MM.1S (cell line): Measurements from ENCODE around the gene NPAS1.

ENCODE experiments used
- DNase-seq: peaks from one replicate; pipeline ENCODE4 v3.0.0-alpha.2; 2015
- H2AFZ ChIP-seq: fragments of 300-600 bp; sonication (generic); 2 replicates; pipeline ENCODE4 v1.6.0; 2016; ENCODE audit warnings: antibody characterized with exemption, low read length
- H3F3A ChIP-seq: fragments of 300-600 bp; sonication (generic); 2 replicates; pipeline ENCODE4 v1.6.1; 2016; ENCODE audit warnings: mild to moderate bottlenecking, antibody characterized with exemption, low read length, moderate library complexity, mixed read lengths; ENCODE audit not compliant: insufficient read depth
- H3K27ac ChIP-seq: fragments of 300-600 bp; sonication (generic); 2 replicates; pipeline ENCODE4 v1.5.1; 2016; ENCODE audit warnings: mild to moderate bottlenecking, low read length
- H3K27me3 ChIP-seq: fragments of 300-600 bp; sonication (generic); replicated peaks from 2 replicates; pipeline ENCODE4 v1.6.0; 2016; ENCODE audit warnings: low read length; ENCODE audit not compliant: insufficient read depth
- H3K36me3 ChIP-seq: fragments of 300-600 bp; sonication (generic); replicated peaks from 2 replicates; pipeline ENCODE4 v1.6.1; 2016; ENCODE audit warnings: mild to moderate bottlenecking, low read length, mixed read lengths; ENCODE audit not compliant: insufficient read depth
- H3K4me1 ChIP-seq: fragments of 300-600 bp; sonication (generic); 2 replicates; pipeline ENCODE4 v1.6.1; 2016; ENCODE audit warnings: low read length, mixed read lengths
- H3K4me2 ChIP-seq: fragments of 300-600 bp; sonication (generic); 2 replicates; pipeline ENCODE4 v1.6.0; 2016; ENCODE audit warnings: low read depth, low read length
- H3K4me3 ChIP-seq: fragments of 300-600 bp; sonication (generic); 2 replicates; pipeline ENCODE4 v1.5.1; 2016; ENCODE audit warnings: low read length, mixed read lengths
- H3K79me2 ChIP-seq: fragments of 300-600 bp; sonication (generic); 2 replicates; pipeline ENCODE4 v1.6.1; 2016; ENCODE audit warnings: mixed run types, low read length, mixed read lengths
- H3K9ac ChIP-seq: fragments of 300-600 bp; sonication (generic); 2 replicates; pipeline ENCODE4 v1.6.1; 2016; ENCODE audit warnings: low read length, mixed read lengths
- H3K9me2 ChIP-seq: fragments of 300-600 bp; sonication (generic); replicated peaks from 2 replicates; pipeline ENCODE4 v1.6.1; 2016; ENCODE audit warnings: mild to moderate bottlenecking, low read length, mixed read lengths; ENCODE audit not compliant: insufficient read depth
- H3K9me3 ChIP-seq: fragments of 300-600 bp; sonication (generic); replicated peaks from 2 replicates; pipeline ENCODE4 v1.6.1; 2016; ENCODE audit warnings: mild to moderate bottlenecking, low read length, mixed read lengths; ENCODE audit not compliant: insufficient read depth
- H4K20me1 ChIP-seq: fragments of 300-600 bp; sonication (generic); 2 replicates; pipeline ENCODE4 v1.6.1; 2016; ENCODE audit warnings: mild to moderate bottlenecking, low read length, moderate library complexity, mixed read lengths; ENCODE audit not compliant: insufficient read depth
- CTCF ChIP-seq: fragments of 300-600 bp; sonication (generic); IDR thresholded peaks from 2 replicates; pipeline ENCODE4 v1.5.1; 2016; ENCODE audit warnings: antibody characterized with exemption, low read length, mixed read lengths
- EZH2 ChIP-seq: fragments of 300-600 bp; sonication (generic); optimal IDR thresholded peaks from 2 replicates; pipeline ENCODE3; 2017; ENCODE audit warnings: low read depth, mild to moderate bottlenecking, antibody characterized with exemption, low read length, mixed read lengths
- EZH2phosphoT487 ChIP-seq: fragments of 300-600 bp; sonication (generic); IDR thresholded peaks from 2 replicates; pipeline ENCODE4 v1.6.1; 2018; ENCODE audit warnings: antibody characterized with exemption, low read length

NPAS1 gene

GRCh38 chr19:46998445-46999125 is 21.1 kb upstream of the NPAS1 start:
- Histone ChIP-seq H3K27ac (no peak overlapping the region), H3K9me2 (no peaks in the 10 kb centered on the region), H3K4me3 (no peak overlapping the region), H3F3A (no peaks in the 10 kb centered on the region), H3K79me2 (no peaks in the 10 kb centered on the region), H3K9me3 (no peaks in the 10 kb centered on the region), H3K27me3 (no peaks in the 10 kb centered on the region), H3K4me2 (no peak overlapping the region), H3K4me1 (no peaks in the 10 kb centered on the region), H4K20me1 (no peaks in the 10 kb centered on the region), H3K36me3 (no peaks in the 10 kb centered on the region), H2AFZ (no peak overlapping the region), H3K9ac (no peak overlapping the region)
- TF ChIP-seq EZH2 (no peak), EZH2phosphoT487 (no peak)
- no peak for DNase-seq

- no peaks in the 10 kb centered on the region for H4K20me1 ChIP-seq
Measured at GRCh38 chr19:46999377-46999776, 20.3 kb upstream of the NPAS1 start.

GRCh38 chr19:46999878-47000277 is 19.8 kb upstream of the NPAS1 start:
- no peaks in the 10 kb centered on the region for H3K79me2 ChIP-seq
- no peaks in the 10 kb centered on the region for H3K36me3 ChIP-seq
- no peak overlapping the region for H3K4me2 ChIP-seq
- DNase-seq = no peak
- H3K9me2 ChIP-seq = no peaks in the 10 kb centered on the region
- no peaks in the 10 kb centered on the region for H4K20me1 ChIP-seq
- H3K9me3 ChIP-seq = no peaks in the 10 kb centered on the region
- TF ChIP-seq EZH2phosphoT487 = no peak
- no peak for TF ChIP-seq CTCF
- TF ChIP-seq EZH2 = no peak
- H3K4me1 ChIP-seq = no peaks in the 10 kb centered on the region
- H3K9ac ChIP-seq = no peak overlapping the region
- H3K27ac ChIP-seq = no peak overlapping the region
- no peak overlapping the region for H3K4me3 ChIP-seq
- no peaks in the 10 kb centered on the region for H3K27me3 ChIP-seq
- H3F3A ChIP-seq = no peaks in the 10 kb centered on the region
- no peak overlapping the region for H2AFZ ChIP-seq

More at GRCh38 chr19:46999377-46999776, 20.3 kb upstream of the NPAS1 start:
- no peaks in the 10 kb centered on the region for H3K9me3 ChIP-seq
- H3K4me2 ChIP-seq = no peak overlapping the region
- no peak overlapping the region for H3K4me3 ChIP-seq
- H2AFZ ChIP-seq = no peak overlapping the region
- H3F3A ChIP-seq = no peaks in the 10 kb centered on the region
- no peaks in the 10 kb centered on the region for H3K36me3 ChIP-seq
- no peaks in the 10 kb centered on the region for H3K9me2 ChIP-seq
- no peaks in the 10 kb centered on the region for H3K27me3 ChIP-seq
- DNase-seq = no peak
- H3K27ac ChIP-seq = no peak overlapping the region
- no peaks in the 10 kb centered on the region for H3K79me2 ChIP-seq
- no peaks in the 10 kb centered on the region for H3K4me1 ChIP-seq
- TF ChIP-seq CTCF (no peak), EZH2phosphoT487 (no peak), EZH2 (no peak)
- H3K9ac ChIP-seq = no peak overlapping the region

- Histone ChIP-seq H4K20me1 (no peaks in the 10 kb centered on the region), H3K36me3 (no peaks in the 10 kb centered on the region), H3K9me2 (no peaks in the 10 kb centered on the region), H3K9ac (no peak overlapping the region), H3K4me1 (no peaks in the 10 kb centered on the region), H3K27ac (no peak overlapping the region), H3F3A (no peaks in the 10 kb centered on the region), H3K4me2 (no peak overlapping the region), H2AFZ (no peak overlapping the region), H3K79me2 (no peaks in the 10 kb centered on the region), H3K9me3 (no peaks in the 10 kb centered on the region), H3K4me3 (no peak overlapping the region), H3K27me3 (no peaks in the 10 kb centered on the region)
- TF ChIP-seq EZH2phosphoT487 (no peak), EZH2 (no peak), CTCF (no peak)
- DNase-seq = no peak
Measured at GRCh38 chr19:47000373-47000772, 19.3 kb upstream of the NPAS1 start.
